Neutrophil (primary cell): ENCODE data around the gene METRN.

Experiments
- H3K27ac ChIP-seq: fragments of 200-600 bp; sonication (generic); 2 replicates; pipeline ENCODE4 v1.5.1; 2016; ENCODE audit warnings: mild to moderate bottlenecking, moderate library complexity
- H3K27me3 ChIP-seq: fragments of 200-600 bp; sonication (generic); 2 replicates; pipeline ENCODE4 v1.6.0; 2016; ENCODE audit warnings: mild to moderate bottlenecking
- H3K36me3 ChIP-seq: fragments of 200-600 bp; sonication (generic); 2 replicates; pipeline ENCODE4 v1.5.1; 2017
- H3K4me1 ChIP-seq, 2 experiments: fragments of 200-600 bp in 1 of 2; sonication (generic) in 1 of 2; 1 replicate in 1 of 2; 2 replicates in 1 of 2; pipeline versions ENCODE4 v1.5.1 to v1.6.1; 2013 to 2016; ENCODE audit warnings: low read depth in 1 of 2, low read length in 1 of 2, mild to moderate bottlenecking in 1 of 2, moderate library complexity in 1 of 2; ENCODE audit not compliant: control insufficient read depth in 1 of 2, insufficient read depth in 1 of 2
- H3K4me3 ChIP-seq, 2 experiments: fragments of 200-600 bp in 1 of 2; sonication (generic) in 1 of 2; 1 replicate in 1 of 2; 2 replicates in 1 of 2; pipeline ENCODE4 v1.5.1; 2013 to 2016; ENCODE audit warnings: low read depth in 1 of 2, low read length in 1 of 2, mild to moderate bottlenecking in 1 of 2, moderate library complexity in 1 of 2
- H3K9me3 ChIP-seq: fragments of 200-600 bp; sonication (generic); 2 replicates; pipeline ENCODE4 v1.5.1; 2016
- TF ChIP-seq, protein P1 (sequence below): fragments of 200-600 bp; sonication (generic); IDR thresholded peaks from 2 replicates; pipeline ENCODE4 v1.5.1; 2016; ENCODE audit warnings: antibody characterized with exemption

METRN gene

DNA sequence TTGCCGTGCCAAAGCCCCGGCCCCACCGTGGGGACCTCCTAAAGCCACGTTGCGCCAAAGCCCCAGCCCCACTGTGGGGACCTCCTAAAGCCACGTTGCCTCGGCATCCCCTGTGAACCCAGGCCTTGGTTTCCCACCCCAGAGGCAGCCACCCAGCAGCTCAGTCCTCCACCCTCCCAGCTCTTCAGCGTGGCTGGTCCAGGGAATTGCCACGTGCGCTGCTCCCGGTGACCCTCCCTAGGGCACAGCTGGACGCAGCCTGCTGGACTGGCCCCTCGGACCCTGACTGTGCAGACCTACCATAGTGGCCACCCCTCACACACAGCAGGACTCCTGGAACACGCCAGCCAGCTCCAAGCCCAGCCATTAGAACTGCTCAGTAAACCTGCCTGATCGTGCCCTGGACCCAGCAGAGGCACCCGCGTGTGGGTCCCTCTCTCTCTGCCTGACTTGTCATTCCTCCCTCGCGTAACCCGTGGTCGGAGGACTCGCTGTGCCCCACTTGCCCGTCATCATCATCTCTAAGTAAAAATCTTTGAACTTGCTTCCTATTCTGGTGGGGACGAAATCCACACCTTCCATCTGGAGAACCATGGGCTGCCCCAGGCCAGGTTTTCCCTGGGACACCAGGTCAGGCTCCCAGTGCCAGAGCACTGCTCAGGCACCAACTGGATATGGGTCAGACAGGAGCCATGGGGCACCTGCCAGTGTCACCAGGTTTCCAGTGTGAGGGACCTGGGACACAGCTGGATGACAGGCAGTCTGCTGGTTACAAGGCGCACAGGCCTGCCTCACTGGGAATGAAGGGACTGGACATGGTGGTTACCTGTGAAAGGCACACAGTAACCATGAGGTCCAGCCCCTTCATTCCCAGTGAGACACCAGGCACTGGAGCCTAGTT is 20.3 kb downstream of the METRN start:
- no peaks in the 10 kb centered on the region for H3K9me3 ChIP-seq
- H3K27me3 ChIP-seq, result no peaks in the 10 kb centered on the region
- H3K4me1 ChIP-seq, result peaks cover 4 to 5% of the 10 kb centered on the region in 2 experiments
- H3K27ac ChIP-seq, result no peak overlapping the region
- TF ChIP-seq, protein P1, sequence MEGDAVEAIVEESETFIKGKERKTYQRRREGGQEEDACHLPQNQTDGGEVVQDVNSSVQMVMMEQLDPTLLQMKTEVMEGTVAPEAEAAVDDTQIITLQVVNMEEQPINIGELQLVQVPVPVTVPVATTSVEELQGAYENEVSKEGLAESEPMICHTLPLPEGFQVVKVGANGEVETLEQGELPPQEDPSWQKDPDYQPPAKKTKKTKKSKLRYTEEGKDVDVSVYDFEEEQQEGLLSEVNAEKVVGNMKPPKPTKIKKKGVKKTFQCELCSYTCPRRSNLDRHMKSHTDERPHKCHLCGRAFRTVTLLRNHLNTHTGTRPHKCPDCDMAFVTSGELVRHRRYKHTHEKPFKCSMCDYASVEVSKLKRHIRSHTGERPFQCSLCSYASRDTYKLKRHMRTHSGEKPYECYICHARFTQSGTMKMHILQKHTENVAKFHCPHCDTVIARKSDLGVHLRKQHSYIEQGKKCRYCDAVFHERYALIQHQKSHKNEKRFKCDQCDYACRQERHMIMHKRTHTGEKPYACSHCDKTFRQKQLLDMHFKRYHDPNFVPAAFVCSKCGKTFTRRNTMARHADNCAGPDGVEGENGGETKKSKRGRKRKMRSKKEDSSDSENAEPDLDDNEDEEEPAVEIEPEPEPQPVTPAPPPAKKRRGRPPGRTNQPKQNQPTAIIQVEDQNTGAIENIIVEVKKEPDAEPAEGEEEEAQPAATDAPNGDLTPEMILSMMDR, result no peak
- H3K36me3 ChIP-seq, result peaks cover 72% of the 10 kb centered on the region
- no peak overlapping the region for H3K4me3 ChIP-seq

DNA sequence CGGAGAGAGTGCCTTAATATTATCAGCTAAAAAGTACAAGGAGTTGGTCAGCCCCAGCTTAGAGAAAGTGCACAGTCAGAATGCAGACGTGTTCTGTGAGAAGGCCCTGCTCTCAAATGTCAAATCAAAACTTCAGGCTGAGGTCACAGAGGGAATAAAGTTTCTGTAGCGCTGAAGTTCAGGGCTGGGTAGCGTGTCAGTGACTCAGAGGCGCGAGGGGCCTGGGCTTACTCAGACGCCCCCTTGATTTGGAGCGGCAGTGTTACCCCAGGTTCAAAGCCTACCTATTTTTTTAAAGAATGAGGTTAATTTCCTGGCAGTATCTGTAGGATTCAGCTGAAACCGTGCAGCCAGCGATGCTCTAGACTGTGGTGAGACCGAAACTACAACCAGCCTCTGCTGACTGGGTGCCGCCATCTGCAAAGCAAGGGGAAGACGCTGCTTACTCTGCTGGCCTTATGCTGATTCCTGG is 21.1 kb downstream of the METRN start:
- Histone ChIP-seq H3K27ac (no peak overlapping the region), H3K36me3 (peaks cover 65% of the 10 kb centered on the region), H3K9me3 (no peaks in the 10 kb centered on the region), H3K4me1 (peaks cover 8 to 10% of the 10 kb centered on the region in 2 experiments), H3K27me3 (no peaks in the 10 kb centered on the region), H3K4me3 (no peak overlapping the region)
- TF ChIP-seq, protein P1, result no peak

DNA sequence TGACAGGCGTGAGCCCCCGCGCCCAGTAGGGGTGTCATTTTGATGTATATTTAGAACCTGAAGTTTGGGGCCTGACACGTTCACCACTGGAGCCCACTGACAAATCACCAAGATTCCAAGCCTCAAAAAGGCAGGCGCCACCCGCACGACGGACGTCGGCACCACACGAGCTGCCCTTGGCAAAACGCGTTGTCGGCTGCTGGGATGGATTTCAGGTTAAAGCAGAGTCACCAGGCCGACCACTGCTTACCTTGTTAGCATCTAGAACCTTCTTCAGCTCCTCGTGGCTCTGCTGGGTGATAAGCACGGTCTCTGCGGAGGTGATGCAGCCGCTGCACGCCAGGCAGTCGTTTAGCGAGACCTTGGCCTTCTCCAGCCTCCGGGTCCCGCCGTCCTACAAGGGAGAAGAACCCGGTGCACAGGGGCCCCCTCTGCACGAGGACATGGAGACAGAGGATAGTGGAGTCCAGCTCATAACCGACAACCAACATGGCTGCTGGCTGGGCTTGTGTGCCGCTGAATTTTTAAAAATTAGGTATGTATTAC is 22.1 kb downstream of the METRN start:
- Histone ChIP-seq H3K27me3 (no peaks in the 10 kb centered on the region), H3K4me3 (no peak overlapping the region), H3K4me1 (peaks cover 12 to 15% of the 10 kb centered on the region in 2 experiments), H3K36me3 (peaks cover 55% of the 10 kb centered on the region), H3K9me3 (no peaks in the 10 kb centered on the region), H3K27ac (no peak overlapping the region)
- TF ChIP-seq, protein P1, result no peak

DNA sequence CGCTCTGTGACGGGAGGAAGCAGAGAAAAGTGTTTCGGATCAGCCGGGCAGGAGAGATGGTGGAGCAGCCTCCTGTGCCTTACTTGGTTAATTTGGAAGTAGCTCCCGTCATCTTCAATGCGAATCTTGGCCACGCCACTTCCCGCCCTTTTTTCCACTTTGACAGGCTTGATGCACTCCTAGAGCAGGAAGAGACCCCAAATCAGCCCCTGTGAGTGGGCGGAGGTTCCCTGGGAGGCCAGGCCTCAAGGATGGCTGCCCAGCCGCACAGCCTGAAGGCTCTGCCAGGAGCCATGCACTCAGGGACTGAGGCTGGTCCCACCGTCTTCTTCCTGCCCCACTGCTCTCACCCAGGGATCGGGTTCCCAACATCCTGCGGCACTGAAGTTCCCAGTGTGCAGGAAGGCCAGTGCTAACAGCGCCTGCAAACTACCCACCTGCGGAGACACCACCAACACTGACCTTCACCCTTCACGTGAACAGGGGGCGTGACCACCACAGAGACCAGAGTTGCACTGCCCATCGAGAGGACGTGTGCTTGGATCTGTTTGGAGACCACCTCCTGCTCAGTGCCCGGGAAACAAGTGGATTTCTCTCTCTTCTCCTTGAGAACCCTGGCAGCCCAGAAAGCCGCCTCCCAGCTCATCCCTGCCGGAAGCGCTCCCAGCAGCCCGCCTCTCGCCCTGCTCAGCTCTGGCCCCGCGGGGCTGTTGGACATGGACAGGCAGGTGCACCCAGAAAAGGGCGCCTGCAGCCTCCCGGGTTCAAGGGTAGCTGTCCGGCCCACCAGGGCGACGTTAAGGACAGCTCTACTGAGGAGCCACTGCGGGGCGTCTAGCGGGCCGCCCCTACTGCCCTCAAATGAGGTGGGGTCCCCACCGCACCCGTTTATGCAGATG is 24.9 kb downstream of the METRN start:
- no peak overlapping the region for H3K27ac ChIP-seq
- no peaks in the 10 kb centered on the region for H3K9me3 ChIP-seq
- H3K4me1 ChIP-seq, result peaks cover 12 to 15% of the 10 kb centered on the region in 2 experiments
- no peaks in the 10 kb centered on the region for H3K27me3 ChIP-seq
- TF ChIP-seq, protein P1, result no peak
- H3K4me3 ChIP-seq, result peak overlapping the region; percentile 77 to 82
- peaks cover 27% of the 10 kb centered on the region for H3K36me3 ChIP-seq

DNA sequence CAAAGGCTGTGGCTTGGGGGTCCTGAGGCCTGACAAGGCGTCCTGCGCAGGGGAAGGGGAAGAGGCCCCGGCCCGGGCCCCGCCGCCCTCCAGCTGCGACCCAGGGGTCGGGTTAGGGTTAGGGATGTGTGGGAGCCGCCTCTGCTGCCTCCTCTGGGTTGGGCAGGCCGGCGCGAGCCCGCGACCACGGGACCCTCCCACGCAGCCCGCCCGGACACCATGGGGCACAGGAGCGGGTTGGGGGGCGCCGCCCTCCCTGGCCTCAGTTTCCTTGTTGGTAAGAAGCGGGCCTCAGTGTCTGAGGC is 25.5 kb downstream of the METRN start:
- H3K27me3 ChIP-seq, result no peaks in the 10 kb centered on the region
- peak overlapping the region; percentile 77 to 82 for H3K4me3 ChIP-seq
- TF ChIP-seq, protein P1, result no peak
- H3K4me1 ChIP-seq, result peaks cover 12 to 15% of the 10 kb centered on the region in 2 experiments
- no peaks in the 10 kb centered on the region for H3K9me3 ChIP-seq
- peaks cover 22% of the 10 kb centered on the region for H3K36me3 ChIP-seq
- peak overlapping the region; percentile 38 for H3K27ac ChIP-seq
